HFF-Myc (cell line): ENCODE measurements around the gene SLC25A12.
"Not testable (repeated sequence)": the region's sequence is repeated elsewhere in the genome, so short reads cannot be mapped to it uniquely, and the experiment has no call there.

ENCODE experiments used
- DNase-seq: peaks from one replicate; pipeline ENCODE4 v3.0.0-alpha.2; 2011; ENCODE audit warnings: low read depth; ENCODE audit errors: extremely low read depth
- H3K4me3 ChIP-seq: replicated peaks from 2 replicates; pipeline ENCODE4 v1.5.1; 2011; ENCODE audit warnings: low read depth, mild to moderate bottlenecking, control low read depth, low read length
- TF ChIP-seq, protein P1 (sequence below): IDR thresholded peaks from 2 replicates; pipeline ENCODE4 v1.5.1; 2012; ENCODE audit warnings: mild to moderate bottlenecking, low read depth, low read length, control low read depth; ENCODE audit errors: missing control alignments

Gene SLC25A12

DNA sequence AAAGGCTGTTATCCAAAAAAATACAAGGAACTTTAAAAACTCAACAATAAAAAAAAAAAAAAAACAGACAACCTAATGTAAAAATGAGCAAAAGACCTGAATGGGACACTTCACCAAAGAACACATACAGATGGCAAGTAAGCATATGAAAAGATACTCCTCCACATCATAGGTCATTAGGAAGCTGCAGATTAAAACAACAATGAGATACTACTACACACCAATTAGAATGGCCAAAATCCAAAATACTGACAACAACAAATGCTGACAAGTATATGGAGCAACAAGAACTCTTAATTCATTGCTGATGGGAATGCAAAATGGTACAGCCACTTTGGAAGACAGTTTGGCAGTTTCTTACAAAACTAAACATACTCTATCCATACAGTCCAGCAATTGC lies 122.6 kb downstream of the SLC25A12 start:
- no peak for DNase-seq
- no peak overlapping the region for H3K4me3 ChIP-seq
- TF ChIP-seq, protein P1, sequence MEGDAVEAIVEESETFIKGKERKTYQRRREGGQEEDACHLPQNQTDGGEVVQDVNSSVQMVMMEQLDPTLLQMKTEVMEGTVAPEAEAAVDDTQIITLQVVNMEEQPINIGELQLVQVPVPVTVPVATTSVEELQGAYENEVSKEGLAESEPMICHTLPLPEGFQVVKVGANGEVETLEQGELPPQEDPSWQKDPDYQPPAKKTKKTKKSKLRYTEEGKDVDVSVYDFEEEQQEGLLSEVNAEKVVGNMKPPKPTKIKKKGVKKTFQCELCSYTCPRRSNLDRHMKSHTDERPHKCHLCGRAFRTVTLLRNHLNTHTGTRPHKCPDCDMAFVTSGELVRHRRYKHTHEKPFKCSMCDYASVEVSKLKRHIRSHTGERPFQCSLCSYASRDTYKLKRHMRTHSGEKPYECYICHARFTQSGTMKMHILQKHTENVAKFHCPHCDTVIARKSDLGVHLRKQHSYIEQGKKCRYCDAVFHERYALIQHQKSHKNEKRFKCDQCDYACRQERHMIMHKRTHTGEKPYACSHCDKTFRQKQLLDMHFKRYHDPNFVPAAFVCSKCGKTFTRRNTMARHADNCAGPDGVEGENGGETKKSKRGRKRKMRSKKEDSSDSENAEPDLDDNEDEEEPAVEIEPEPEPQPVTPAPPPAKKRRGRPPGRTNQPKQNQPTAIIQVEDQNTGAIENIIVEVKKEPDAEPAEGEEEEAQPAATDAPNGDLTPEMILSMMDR: no peak

DNA sequence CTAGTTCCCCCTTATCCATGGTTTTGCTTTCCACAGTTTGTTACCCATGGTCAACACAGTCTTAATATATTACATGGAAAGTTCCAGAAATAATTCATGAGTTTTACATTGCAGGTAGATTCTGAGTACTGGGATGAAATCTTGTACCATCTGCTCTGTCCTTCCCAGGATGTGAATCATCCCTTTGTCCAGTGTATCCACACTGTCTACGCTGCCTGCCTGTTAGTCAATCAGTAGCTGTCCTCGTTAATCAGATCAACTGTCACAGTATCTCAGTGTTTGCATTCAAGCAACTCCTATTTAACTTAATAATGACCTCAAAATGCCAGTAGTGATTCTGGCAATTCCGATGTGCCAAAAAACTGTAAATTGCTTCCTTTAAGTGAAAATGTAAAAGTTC lies 130.4 kb downstream of the SLC25A12 start:
- H3K4me3 ChIP-seq: no peak overlapping the region
- TF ChIP-seq, protein P1: no peak
- no peak for DNase-seq

DNA sequence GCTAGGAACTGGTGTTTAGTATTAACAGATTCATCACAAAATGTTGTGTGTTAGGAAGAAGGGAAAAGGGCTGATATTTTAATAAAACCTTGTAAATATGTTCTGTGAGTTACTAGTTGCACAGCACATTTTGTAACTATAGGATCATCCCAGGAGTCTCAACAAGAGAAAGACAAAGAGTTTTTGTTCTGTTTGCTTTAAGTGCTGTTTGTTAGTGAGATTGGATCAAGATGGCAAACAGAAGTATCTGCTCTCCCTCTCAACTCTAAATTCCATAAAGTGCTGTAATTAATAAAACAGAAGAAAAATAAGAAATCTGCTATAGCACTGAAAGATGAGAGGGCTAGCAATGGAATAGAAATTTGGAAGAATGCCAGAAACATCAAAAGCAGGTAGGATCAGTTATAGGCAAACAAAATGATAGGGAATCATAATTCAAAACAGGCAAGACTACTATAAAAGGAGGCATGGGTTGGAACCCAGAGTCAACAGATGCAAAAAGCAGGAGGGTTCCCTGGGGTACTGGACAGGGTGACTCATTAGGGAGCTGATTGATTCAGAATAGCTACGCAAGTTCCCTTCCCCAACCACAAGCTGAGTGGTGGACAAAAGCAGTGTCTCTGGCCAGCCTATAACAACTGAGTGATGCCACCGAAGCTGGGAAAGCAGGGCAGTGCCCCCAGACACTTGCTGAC lies 131.0 kb downstream of the SLC25A12 start:
- peak; percentile 5 for DNase-seq
- TF ChIP-seq, protein P1: no peak
- no peak overlapping the region for H3K4me3 ChIP-seq

DNA sequence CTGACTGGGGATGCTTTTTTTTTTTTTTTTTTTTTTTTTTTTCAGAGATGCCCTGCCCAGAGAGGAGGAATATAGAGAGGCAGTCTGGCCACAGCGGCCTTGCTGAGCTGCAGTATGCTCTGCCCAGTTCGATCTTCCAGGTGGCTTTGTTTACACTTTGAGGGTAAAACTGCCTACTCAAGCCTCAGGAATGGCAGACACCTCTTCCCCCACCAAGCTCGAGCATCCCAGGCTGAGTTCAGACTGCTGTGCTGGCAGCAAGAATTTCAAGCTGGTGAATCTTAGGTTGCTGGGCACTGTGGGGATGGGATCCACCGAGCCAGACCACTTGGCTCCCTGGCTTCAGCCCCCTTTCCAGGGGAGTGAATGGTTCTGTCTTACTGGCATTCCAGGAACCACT lies 132.9 kb downstream of the SLC25A12 start:
- H3K4me3 ChIP-seq: not testable (repeated sequence)

DNA sequence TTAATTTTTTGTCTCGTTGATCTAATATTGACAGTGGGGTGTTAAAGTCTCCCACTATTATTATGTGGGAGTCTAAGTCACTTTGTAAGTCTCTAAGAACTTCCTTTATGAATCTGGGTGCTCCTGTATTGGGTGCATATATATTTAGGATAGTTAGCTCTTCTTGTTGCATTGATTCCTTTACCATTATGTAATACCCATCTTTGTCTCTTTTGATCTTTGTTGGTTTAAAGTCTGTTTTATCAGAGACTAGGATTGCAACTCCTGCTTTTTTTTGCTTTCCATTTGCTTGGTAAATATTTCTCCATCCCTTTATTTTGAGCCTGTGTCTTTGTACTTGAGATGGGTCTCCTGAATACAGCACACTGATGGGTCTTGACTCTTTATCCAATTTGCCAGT lies 135.3 kb downstream of the SLC25A12 start:
- not testable (repeated sequence) for DNase-seq, H3K4me3 ChIP-seq

More for the DNA sequence above, 132.9 kb downstream of the SLC25A12 start:
- DNase-seq: not testable (repeated sequence)

DNA sequence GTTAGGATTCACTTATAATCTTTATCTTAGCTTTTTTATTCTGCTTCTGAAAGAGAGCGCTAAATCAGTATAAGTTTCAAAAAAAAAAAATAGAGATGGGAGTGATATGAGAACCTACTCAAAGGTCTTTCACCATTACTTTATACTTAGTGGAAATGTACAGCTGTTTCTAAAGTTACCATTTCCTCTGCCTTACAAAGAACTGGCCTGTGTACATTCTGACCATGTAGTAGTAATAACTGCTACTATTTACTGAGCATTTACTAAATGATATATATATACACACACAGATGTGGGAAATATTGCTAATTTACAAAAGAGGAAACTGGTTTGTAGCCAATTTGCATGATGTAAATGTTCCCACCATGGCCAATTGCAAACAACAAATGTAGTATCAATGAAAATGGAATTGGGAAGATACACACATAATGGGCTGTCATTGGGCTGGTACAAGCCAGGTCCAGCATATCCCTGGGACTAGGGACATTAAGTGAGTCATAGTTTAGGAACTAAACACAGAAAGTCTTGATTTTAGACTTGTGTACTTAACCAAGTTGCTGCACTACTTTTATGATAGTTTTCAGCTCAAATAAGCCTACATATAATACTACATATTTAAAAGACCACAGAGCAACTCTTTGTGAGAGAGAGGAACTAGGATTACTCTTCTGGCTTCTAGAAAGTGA lies 139.6 kb downstream of the SLC25A12 start:
- DNase-seq: no peak
- TF ChIP-seq, protein P1: no peak
- H3K4me3 ChIP-seq: no peak overlapping the region

DNA sequence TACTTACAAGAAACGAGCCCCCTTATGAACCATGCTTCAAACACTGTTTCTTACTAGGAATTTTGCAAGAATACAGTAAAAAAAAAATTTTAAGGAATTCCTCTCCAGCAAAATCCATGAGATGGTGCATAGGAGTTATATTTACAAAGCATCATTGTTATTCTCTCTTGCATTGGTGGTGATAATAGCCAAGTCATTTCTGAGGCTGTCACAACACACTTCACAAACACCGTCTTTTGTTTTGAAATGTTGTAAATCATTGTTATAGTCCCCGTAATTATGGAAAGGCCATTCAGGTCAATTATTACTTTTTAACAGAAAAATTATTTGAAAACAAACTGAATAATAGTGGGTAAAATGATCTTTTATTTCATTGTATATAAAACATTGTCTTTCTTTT lies 146.7 kb downstream of the SLC25A12 start:
- TF ChIP-seq, protein P1: no peak
- H3K4me3 ChIP-seq: no peak overlapping the region
- DNase-seq: no peak

DNA sequence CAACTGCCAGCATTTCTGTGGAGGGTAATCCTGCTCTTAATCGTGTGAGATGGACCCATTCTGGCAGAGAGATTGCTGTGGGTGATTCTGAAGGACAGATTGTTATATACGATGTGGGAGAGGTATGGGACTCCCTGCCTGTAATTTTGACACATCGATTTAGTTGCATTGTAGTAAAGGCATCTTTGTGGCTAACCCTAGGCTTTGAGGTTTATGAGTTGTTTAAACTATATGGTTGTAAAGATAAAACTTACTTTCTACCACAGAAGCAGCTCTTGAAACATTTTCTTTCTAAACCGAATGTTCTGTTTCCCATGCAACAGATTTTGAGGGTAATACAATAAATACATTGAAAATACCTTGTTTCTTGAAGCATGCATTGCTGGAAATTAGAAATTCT lies 148.2 kb downstream of the SLC25A12 start:
- no peak overlapping the region for H3K4me3 ChIP-seq
- TF ChIP-seq, protein P1: no peak
- no peak for DNase-seq
